Skin of body (tissue), 2 donors: ENCODE measurements around the gene SLC1A2. TPM values are rescaled to one million over a fixed set of nuclear protein-coding genes. Genes with fewer than 3 reads are reported as not detected.

Experiments used
- DNase-seq: peaks from one replicate; lab custom pipeline; 2025; lab: John Stamatoyannopoulos, UW
- total RNA-seq: library from RNA; depleted of rRNA; stranded (reverse); fragments of >200 nt; gene quantifications from one replicate; pipeline ENCODE4 v1.2.3, GENCODE V29; 2014

Gene SLC1A2
- 0.99 TPM for total RNA-seq

GRCh38 chr11:35419184-35419829 lies at the start of gene SLC1A2:
Gene SLC1A2 (minus strand): TSS chr11:35419558. CDS start chr11:35418966, 592 bp downstream.
- no peak for DNase-seq

DNA sequence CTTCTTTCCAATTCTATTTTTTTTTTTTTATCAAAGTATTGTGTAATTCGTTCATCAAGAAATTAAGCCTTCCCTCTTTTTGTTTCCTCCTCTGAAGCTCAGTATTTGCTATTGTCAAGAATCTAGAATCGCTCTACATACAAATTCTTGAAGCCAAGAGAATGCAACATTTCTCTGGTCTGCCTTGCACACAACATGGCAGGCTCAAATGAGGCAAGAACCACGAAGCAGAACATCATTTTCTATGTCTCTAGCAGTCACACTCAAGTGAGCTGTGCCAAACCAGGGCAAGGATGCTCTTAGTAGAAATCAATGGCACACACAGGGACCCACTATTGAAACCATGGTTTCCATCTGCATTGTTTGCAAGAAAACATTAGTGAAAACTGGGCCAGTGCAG lies 46.7 kb upstream of the SLC1A2 start:
- DNase-seq = no peak

GRCh38 chr11:35464308-35464707 lies 45.0 kb upstream of the SLC1A2 start:
- DNase-seq = no peak

- DNase-seq = no peak
Observed at GRCh38 chr11:35463331-35463751, 44.0 kb upstream of the SLC1A2 start.

DNA sequence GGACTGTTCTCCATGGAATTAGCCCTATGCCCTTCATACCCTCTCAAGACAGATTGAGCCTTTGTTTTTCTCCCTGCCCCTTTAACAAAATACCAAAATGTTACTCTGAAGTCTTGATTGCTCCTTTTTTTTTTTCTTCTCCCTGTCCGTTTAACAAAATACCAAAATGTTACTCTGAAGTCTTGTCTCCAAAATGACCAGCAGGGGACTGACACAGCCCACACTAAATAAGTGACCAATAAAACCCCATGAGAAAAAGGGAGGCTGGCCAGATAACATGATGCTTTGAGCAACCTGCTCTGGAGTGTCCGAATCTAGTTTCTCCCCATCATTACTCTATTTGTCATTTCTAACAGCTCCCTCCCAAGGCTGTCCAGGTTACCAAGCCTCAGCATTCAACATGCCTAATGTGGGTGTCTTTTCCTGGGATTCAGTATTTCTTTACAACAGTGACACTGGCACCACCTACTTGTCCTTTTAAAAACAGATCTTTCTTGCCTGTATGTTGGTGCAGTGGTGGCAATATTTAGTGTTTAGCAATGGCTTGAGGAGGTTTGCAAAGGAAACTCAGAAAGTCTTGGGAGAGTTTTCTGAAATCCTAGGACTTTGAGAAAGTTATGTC lies 42.7 kb upstream of the SLC1A2 start:
- DNase-seq = no peak

DNA sequence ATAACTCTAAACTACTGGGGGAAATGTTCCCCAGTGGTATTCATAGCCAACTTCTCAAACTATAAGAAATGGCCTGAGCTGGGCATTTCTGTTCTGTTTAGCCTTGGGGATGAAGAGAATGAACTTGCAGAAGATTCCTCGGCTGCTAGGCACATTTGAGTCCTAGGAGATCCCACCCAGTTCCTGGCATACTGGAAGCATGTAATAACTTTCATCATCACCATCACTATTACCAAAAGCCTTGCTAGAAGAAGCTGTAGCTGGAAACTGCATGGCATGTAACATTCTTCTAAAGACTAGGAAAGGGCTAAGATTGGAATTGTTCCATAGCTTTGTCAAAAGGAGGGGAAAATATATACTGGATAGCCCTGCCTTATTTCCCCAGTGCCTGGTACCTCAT lies 40.1 kb upstream of the SLC1A2 start:
- DNase-seq = no peak

DNA sequence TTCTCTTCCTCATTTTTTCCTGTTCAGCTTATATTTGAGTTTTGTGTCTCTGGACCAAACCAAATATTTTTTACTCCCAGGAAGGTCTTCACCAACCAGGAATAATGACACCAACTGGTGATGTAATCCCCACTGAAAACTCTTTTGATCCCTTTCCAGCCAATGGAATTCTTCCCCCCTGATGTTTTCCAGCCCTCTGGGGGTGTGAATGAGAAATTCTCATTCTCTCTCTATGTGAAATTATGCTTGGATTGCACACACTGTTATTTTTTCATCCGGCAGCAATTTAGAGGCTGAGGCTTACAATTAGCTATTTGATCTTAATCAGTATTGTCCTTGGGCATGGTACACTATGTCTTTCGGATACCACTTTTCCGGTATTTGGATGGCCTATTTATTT lies 39.5 kb upstream of the SLC1A2 start:
- no peak for DNase-seq

DNA sequence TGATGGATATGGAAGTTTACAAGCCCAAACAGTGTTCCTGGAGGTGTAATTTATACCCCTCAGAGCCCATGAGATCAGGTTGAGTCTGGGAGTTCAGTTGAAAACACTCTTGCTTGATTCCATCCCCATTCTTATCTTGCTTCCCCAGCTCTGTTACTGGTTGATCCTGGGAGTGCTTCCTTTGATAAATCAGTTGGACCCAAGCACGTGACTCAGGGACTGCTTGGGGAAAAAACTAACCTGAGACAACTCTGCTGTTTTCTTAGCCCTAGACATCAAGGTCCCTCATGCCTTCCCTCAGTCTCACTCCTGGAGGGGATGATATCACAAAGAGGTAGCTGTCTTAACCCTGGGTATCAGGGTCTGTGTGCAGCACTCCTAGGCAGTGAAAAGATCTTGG lies 35.0 kb upstream of the SLC1A2 start:
- no peak for DNase-seq

- DNase-seq = no peak
Observed at GRCh38 chr11:35436581-35437250, 17.4 kb upstream of the SLC1A2 start.

DNA sequence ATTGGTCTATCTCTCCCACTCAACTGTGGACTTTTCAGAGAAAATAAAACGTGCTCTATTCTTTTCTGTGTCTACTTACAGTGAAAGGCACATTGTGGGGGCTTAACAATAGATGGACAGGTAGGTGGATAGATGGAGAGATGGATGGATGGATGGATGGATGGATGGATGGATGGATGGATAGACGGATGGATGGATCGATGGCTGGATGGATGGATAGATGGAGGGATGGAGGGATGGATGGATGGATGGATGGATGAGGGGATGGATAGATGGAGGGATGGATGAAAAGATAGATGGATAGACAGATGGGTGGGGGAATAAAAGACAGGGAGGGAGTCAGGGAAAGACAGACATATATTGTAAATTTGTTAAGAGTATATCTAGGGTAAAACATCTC lies 14.2 kb upstream of the SLC1A2 start:
- DNase-seq = no peak

DNA sequence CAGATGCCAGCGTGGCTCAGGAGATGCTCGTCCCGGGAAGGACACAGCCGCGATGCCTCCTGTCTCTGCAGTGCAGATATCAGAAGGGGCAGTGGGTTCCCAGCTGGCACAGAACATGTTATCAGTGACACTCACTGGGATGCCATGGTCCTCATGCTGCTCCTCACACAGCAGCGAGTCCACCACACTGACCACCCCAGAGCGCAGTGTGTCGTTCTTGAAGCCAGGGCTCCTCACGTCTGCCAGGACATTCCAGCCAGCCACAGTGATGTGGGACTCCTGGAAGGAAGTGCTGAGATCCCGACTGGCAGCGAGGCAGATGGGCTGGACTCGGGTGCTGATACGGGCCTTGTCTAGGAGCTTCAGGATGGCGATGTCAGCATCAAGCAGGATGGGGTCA lies 13.1 kb upstream of the SLC1A2 start:
- DNase-seq = no peak

DNA sequence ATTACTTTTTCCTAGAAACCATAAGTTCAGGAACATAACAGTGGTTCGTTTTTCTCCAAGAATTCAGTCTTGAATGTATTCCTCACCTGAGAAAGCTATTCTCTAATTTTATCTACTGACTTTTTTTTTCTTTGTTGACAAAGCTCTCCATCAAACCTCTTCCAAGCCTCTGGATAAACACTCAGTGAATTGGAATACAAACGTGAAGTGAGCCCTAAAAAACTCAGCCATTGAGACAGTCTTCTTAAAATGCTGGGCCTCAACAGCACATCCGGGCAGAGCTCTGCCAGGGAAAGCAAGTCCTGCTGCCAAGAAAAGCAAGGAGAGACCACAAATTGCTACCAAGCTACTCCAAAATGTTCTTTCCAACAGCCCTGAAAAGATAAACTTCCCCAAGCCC lies 7.7 kb upstream of the SLC1A2 start:
- no peak for DNase-seq

- DNase-seq = no peak
Observed at GRCh38 chr11:35426351-35426750, 7.0 kb upstream of the SLC1A2 start.

DNA sequence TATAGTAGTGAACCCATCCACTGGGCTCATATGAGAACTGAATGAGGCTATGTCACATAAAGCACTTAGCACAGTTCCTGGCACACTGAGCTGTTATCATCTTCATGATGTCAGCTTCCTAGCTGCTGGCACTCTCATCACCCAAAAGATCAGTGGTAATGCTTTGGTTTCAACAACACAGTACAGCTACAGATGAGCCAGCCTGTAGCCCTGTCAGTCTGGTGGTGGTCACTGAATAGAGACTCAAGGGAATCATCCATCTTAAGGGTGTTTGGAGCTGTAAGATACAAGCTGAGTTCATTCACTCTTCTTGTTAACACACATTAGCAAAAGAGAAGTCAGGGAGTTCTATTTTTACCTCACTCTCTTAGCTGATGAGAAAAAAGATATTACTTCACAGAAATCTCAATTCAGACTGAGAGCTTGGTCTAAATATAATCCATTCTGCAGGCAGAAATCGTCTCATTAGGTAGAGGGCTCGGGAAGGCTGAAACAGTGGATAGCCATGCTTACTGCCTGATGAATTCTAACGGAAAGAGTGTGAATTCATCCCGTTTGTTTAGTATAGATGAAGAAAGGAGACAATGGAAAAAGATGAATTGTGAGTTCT lies 6.3 kb upstream of the SLC1A2 start:
- no peak for DNase-seq

DNA sequence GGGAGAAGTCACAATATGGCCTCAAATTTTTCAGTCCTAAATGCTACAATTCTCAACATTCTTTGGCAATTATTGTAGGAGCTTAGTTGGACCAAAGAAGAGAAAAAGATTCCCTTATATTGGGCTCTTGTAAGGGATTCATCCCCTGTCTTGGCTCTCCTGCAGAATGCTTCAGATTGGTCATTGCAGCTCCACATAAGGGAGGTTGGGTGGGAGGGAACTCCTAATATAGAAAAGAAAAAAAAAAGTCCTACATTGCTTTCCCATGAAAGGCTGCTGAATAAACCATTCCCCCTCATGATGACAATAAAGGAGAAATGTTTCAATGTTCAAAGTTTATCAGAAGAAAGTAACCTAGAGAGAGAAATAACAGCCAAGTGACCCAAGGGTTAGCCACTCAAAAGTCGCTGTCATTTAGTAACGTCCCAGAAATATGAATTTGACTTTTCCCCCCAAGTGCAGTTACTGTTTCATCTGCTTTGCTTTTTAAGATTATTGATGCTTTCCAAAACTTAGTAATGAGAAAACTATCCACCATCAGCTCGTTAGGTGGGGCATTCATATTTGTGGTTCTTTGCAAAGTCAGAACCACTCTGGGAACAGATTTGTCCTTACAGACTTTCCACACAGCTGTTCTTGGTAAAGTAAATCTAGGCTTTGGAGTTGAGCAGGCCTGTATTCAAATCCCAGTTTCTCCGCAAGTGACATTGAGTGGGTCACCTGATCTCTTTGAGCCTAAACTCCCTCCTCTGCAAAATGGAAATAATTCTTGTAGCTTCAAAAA lies 5.0 kb upstream of the SLC1A2 start:
- no peak for DNase-seq

- no peak for DNase-seq
Observed at GRCh38 chr11:35420371-35420770, 1.0 kb upstream of the SLC1A2 start.

DNA sequence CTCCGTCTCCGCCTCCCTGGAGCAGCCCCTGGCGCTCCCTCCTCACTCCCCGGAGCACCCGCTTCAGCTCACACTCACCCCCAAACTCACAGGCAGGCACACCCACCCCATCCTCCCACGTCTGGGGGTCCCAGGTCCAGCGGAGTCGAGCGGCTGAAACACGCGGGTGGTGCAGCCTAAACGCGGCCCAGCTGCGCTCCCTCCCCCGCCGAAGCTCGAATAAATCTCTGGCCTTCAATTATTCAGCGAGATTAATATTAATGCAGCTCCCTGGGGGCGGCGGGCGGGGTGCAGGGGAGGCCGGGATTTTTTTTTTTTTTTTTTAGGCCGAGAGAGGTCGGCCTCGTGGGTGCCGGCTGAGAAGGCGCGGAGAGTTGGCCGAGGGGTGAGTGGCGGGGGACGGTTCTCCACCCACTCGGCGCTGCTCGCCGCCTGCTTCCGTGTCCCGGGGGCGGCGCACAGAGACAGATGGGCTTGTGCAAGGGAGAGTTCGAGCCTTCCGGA lies 524 bp upstream of the SLC1A2 start:
- no peak for DNase-seq

GRCh38 chr11:35418282-35419183 lies 825 bp downstream of the SLC1A2 start:
- no peak for DNase-seq

DNA sequence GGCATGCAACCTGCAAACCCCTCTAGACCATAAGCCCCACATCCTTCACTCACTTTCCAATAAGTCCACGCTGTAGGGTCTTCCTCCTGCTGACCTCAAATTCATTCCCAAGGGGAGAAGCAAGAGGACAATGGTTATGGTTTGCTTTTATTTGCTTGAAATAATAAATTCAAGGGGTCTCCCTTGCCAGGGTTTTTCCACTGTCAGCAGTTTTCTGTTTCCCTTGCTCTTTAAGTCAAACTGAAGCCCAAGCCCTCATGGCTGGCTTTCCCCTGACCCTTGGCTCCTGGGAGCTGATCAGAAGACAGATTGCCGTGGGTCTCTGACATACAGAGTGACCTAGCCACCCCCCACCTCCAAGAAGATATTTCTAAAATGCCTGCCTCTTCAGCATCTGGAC lies 3.9 kb downstream of the SLC1A2 start:
- DNase-seq = no peak

DNA sequence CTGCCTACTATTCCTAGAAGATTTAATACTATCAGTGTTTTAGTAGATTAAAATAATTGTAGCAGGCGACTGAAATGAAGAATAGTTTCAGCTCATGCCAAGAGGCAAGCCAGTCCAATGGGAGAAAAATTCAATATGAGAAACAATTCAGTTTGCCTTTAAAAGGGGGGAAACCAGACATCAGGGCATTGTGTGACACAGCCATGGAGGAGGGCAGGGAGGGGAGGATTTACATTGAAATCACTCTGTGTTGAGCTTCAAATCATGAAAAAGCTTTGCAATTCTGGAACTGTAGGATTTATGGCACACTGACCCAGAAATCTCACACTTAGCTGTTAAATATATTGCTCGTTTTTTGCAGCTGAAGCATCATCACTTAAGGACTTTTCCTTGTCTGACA lies 4.6 kb downstream of the SLC1A2 start:
- DNase-seq = no peak
